H9 (cell line): ENCODE results near the gene SNRNP200. TPM values are rescaled to one million over a fixed set of nuclear protein-coding genes. Genes with fewer than 3 reads are reported as not detected.

Experiments
- DNase-seq: peaks from one replicate; pipeline ENCODE4 v3.0.0-alpha.2; 2017
- H2AFZ ChIP-seq: one replicate; pipeline ENCODE4 v1.6.1; 2013; ENCODE audit warnings: mild to moderate bottlenecking, low read length, control low read depth, moderate library complexity
- H2AK5ac ChIP-seq: 2 replicates; pipeline ENCODE4 v1.6.1; 2013; ENCODE audit warnings: low read length, control low read depth, mixed read lengths; ENCODE audit not compliant: insufficient read length
- H2BK120ac ChIP-seq: one replicate; pipeline ENCODE4 v1.6.1; 2013; ENCODE audit warnings: low read depth, mild to moderate bottlenecking, low read length, control low read depth, inconsistent platforms; ENCODE audit not compliant: poor library complexity, severe bottlenecking
- H2BK12ac ChIP-seq: 2 replicates; pipeline ENCODE4 v1.6.1; 2013; ENCODE audit warnings: low read length, control low read depth, mixed read lengths, low read depth; ENCODE audit not compliant: insufficient read length
- H2BK15ac ChIP-seq: 2 replicates; pipeline ENCODE4 v1.6.1; 2013; ENCODE audit warnings: low read depth, low read length, control low read depth
- H2BK20ac ChIP-seq: one replicate; pipeline ENCODE4 v1.6.1; 2013; ENCODE audit warnings: low read depth, mild to moderate bottlenecking, low read length, control low read depth, inconsistent platforms; ENCODE audit not compliant: poor library complexity, severe bottlenecking
- H2BK5ac ChIP-seq: 2 replicates; pipeline ENCODE4 v1.6.1; 2013; ENCODE audit warnings: low read length, control low read depth, mixed read lengths; ENCODE audit not compliant: insufficient read length
- H3K14ac ChIP-seq: 2 replicates; pipeline ENCODE4 v1.6.1; 2013; ENCODE audit warnings: low read length, control low read depth; ENCODE audit not compliant: insufficient read depth
- H3K18ac ChIP-seq: 2 replicates; pipeline ENCODE4 v1.6.1; 2013; ENCODE audit warnings: low read depth, mild to moderate bottlenecking, mixed read lengths, low read length, control low read depth; ENCODE audit not compliant: insufficient read length
- H3K23ac ChIP-seq: 2 replicates; pipeline ENCODE4 v1.6.1; 2013; ENCODE audit warnings: low read length, control low read depth, mixed read lengths, low read depth; ENCODE audit not compliant: insufficient read length
- H3K23me2 ChIP-seq: 2 replicates; pipeline ENCODE4 v1.6.1; 2013; ENCODE audit warnings: low read depth, mild to moderate bottlenecking, mixed read lengths, low read length, control low read depth; ENCODE audit not compliant: insufficient read length, poor library complexity, severe bottlenecking
- H3K27ac ChIP-seq: 2 replicates; pipeline ENCODE4 v1.5.1; 2013; ENCODE audit warnings: low read length, control low read depth, mixed read lengths, low read depth; ENCODE audit not compliant: insufficient read length
- H3K27me3 ChIP-seq: 2 replicates; pipeline ENCODE4 v1.6.1; 2013; ENCODE audit warnings: low read length, control low read depth, inconsistent platforms; ENCODE audit not compliant: insufficient read depth
- H3K4ac ChIP-seq: 2 replicates; pipeline ENCODE4 v1.6.1; 2013; ENCODE audit warnings: low read depth, mild to moderate bottlenecking, control low read depth, inconsistent platforms, low read length, moderate library complexity
- H3K4me1 ChIP-seq: 2 replicates; pipeline ENCODE4 v1.6.1; 2013; ENCODE audit warnings: low read length, control low read depth, inconsistent platforms; ENCODE audit not compliant: insufficient read depth
- H3K4me2 ChIP-seq: 2 replicates; pipeline ENCODE4 v1.6.1; 2013; ENCODE audit warnings: low read length, control low read depth, mixed read lengths; ENCODE audit not compliant: insufficient read length, insufficient read depth
- H3K56ac ChIP-seq: 2 replicates; pipeline ENCODE4 v1.6.1; 2013; ENCODE audit warnings: low read depth, mild to moderate bottlenecking, mixed read lengths, low read length, control low read depth; ENCODE audit not compliant: insufficient read length
- H3K79me1 ChIP-seq: 2 replicates; pipeline ENCODE4 v1.6.1; 2013; ENCODE audit warnings: low read depth, mild to moderate bottlenecking, moderate library complexity, low read length, control low read depth, inconsistent platforms; ENCODE audit not compliant: insufficient read depth, poor library complexity, severe bottlenecking
- H3K79me2 ChIP-seq: 2 replicates; pipeline ENCODE4 v1.6.1; 2013; ENCODE audit warnings: low read length, control low read depth, inconsistent platforms; ENCODE audit not compliant: insufficient read depth
- H3K9ac ChIP-seq: 2 replicates; pipeline ENCODE4 v1.6.1; 2013; ENCODE audit warnings: low read length, control low read depth, mixed read lengths; ENCODE audit not compliant: insufficient read length; ENCODE audit errors: extremely low read depth
- H3K9me3 ChIP-seq: one replicate; pipeline ENCODE4 v1.6.1; 2013; ENCODE audit warnings: low read depth, low read length, inconsistent platforms; ENCODE audit not compliant: control insufficient read depth
- H3T11ph ChIP-seq: one replicate; pipeline ENCODE4 v1.6.1; 2013; ENCODE audit warnings: mild to moderate bottlenecking, low read length, control low read depth, inconsistent platforms
- H4K20me1 ChIP-seq: one replicate; pipeline ENCODE4 v1.6.1; 2013; ENCODE audit not compliant: control insufficient read depth, insufficient read length, insufficient read depth
- H4K5ac ChIP-seq: 2 replicates; pipeline ENCODE4 v1.6.1; 2013; ENCODE audit warnings: low read depth, mild to moderate bottlenecking, mixed read lengths, low read length, control low read depth; ENCODE audit not compliant: insufficient read length
- H4K8ac ChIP-seq: replicated peaks from 2 replicates; pipeline ENCODE4 v1.6.1; 2013; ENCODE audit warnings: low read length, control low read depth, mixed read lengths, low read depth; ENCODE audit not compliant: insufficient read length
- H4K91ac ChIP-seq: 2 replicates; pipeline ENCODE4 v1.6.1; 2013; ENCODE audit warnings: low read depth, mild to moderate bottlenecking, moderate library complexity, mixed read lengths, low read length, control low read depth; ENCODE audit not compliant: insufficient read length
- H3K27ac Mint-ChIP-seq, 3 experiments: 2 replicates in 2 of 3; 3 replicates in 1 of 3; pipeline ENCODE4 v1.8.0; 2020 to 2021; ENCODE audit warnings: mixed read lengths in 3 of 3, mild to moderate bottlenecking in 1 of 3, moderate library complexity in 1 of 3
- H3K27me3 Mint-ChIP-seq: 2 replicates; pipeline ENCODE4 v1.8.0; 2021; ENCODE audit warnings: low read depth, mild to moderate bottlenecking, moderate library complexity, mixed read lengths
- H3K36me3 Mint-ChIP-seq, 3 experiments: 2 replicates in 2 of 3; 3 replicates in 1 of 3; pipeline ENCODE4 v1.8.0; 2020 to 2021; ENCODE audit warnings: low read depth in 3 of 3, mixed read lengths in 3 of 3; ENCODE audit not compliant: insufficient read depth in 1 of 3
- H3K4me1 Mint-ChIP-seq, 2 experiments: 2 replicates each; pipeline ENCODE4 v1.8.0; 2020; ENCODE audit warnings: mixed read lengths in 2 of 2
- H3K4me3 Mint-ChIP-seq, 2 experiments: 2 replicates in 1 of 2; 3 replicates in 1 of 2; pipeline ENCODE4 v1.8.0; 2020 to 2021; ENCODE audit warnings: mild to moderate bottlenecking in 2 of 2, mixed read lengths in 2 of 2, moderate library complexity in 1 of 2
- H3K9me3 Mint-ChIP-seq, 2 experiments: 2 replicates in 1 of 2; 3 replicates in 1 of 2; pipeline ENCODE4 v1.8.0; 2020; ENCODE audit warnings: mild to moderate bottlenecking in 2 of 2, mixed read lengths in 2 of 2, moderate library complexity in 1 of 2
- WGBS: extraction: QIAGEN DNeasy Blood & Tissue Kit; methylation state at CpG from one replicate; pipeline ENCODE4 v1.1.7; 2013; ENCODE audit warnings: missing lambda C conversion rate, low lambda C conversion rate, mixed read lengths; ENCODE audit not compliant: insufficient read length; ENCODE audit errors: extremely low coverage; 5-methylcytosine and 5-hydroxymethylcytosine counted together
- total RNA-seq: library from RNA; stranded (reverse); gene quantifications from 2 replicates; pipeline ENCODE4 v1.2.1, GENCODE V29; 2021
- TF ChIP-seq, protein P1 (sequence below): fragments of 200-600 bp; sonication (generic); conservative IDR thresholded peaks from 3 replicates; pipeline ENCODE4 v1.8.0; 2021; ENCODE audit warnings: antibody characterized with exemption, mild to moderate bottlenecking

The SNRNP200 gene
- total RNA-seq, 1 experiment from 2014 or later: 215 TPM

DNA sequence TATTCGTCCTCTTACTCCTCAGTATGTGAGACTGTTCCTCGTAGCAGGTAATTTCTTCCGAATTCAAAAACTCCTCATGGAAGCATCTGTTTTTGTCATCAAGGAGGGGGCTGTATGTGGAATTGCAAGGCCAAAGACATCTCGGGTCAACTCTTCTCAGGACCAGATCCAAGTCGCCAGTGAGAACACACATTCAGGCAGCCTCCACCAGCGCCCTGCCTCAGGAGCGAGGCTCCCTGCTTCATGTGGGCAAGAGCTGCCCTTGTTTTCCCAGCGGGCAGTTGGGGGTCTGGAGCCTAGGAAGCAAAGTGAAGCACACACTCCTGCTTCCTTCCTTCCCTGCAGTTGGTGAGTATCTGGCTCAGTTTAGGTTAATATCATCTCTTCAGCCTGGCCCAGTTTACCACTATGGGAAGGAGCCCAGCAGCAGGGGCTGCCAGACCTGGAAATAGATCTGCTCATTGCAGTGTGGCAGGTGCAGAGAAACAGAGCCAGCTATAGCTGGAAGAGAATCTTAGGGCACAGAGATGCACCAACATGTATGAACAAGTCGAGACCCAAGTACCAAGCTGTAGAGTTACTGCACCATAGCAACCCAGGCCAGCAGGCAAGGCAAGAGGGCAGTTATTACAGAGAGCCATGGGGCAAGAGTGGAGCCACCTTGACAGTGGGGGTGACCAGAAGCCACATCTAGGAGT, 64.9 kb downstream of the SNRNP200 start:
- no CpG with 5 or more reads among the region's 9 CpGs for WGBS
- Histone ChIP-seq H3K18ac (no peak overlapping the region), H3K23me2 (no peaks in the 10 kb centered on the region), H2BK15ac (no peak overlapping the region), H3K79me1 (no peaks in the 10 kb centered on the region), H2BK20ac (no peak overlapping the region), H2BK12ac (no peak overlapping the region), H3K9me3 (no peaks in the 10 kb centered on the region), H3K4me1 (no peaks in the 10 kb centered on the region), H2BK5ac (no peak overlapping the region), H3K4me2 (no peak overlapping the region), H3T11ph (no peak overlapping the region), H3K9ac (no peak overlapping the region), H3K79me2 (no peaks in the 10 kb centered on the region), H3K27me3 (no peaks in the 10 kb centered on the region), H4K20me1 (no peaks in the 10 kb centered on the region), H4K5ac (no peak overlapping the region), H3K27ac (no peak overlapping the region), H3K14ac (no peak overlapping the region), H2BK120ac (no peak overlapping the region), H3K23ac (no peak overlapping the region), H4K8ac (no peak overlapping the region), H2AK5ac (no peak overlapping the region), H4K91ac (no peak overlapping the region), H3K56ac (no peak overlapping the region), H3K4ac (no peak overlapping the region), H2AFZ (no peak overlapping the region)
- no peak for DNase-seq
- TF ChIP-seq, protein P1, sequence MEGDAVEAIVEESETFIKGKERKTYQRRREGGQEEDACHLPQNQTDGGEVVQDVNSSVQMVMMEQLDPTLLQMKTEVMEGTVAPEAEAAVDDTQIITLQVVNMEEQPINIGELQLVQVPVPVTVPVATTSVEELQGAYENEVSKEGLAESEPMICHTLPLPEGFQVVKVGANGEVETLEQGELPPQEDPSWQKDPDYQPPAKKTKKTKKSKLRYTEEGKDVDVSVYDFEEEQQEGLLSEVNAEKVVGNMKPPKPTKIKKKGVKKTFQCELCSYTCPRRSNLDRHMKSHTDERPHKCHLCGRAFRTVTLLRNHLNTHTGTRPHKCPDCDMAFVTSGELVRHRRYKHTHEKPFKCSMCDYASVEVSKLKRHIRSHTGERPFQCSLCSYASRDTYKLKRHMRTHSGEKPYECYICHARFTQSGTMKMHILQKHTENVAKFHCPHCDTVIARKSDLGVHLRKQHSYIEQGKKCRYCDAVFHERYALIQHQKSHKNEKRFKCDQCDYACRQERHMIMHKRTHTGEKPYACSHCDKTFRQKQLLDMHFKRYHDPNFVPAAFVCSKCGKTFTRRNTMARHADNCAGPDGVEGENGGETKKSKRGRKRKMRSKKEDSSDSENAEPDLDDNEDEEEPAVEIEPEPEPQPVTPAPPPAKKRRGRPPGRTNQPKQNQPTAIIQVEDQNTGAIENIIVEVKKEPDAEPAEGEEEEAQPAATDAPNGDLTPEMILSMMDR: no peak
- H3K36me3 Mint-ChIP-seq: no peaks in the 10 kb centered on the region
- no peaks in the 10 kb centered on the region for H3K27me3 Mint-ChIP-seq
- no peaks in the 10 kb centered on the region for H3K9me3 Mint-ChIP-seq
- H3K27ac Mint-ChIP-seq: no peak overlapping the region
- H3K4me1 Mint-ChIP-seq: peaks cover 9% of the 10 kb centered on the region in 2 experiments
- H3K4me3 Mint-ChIP-seq: no peak overlapping the region
